GM06990 (cell line): ENCODE data around the gene SHLD1.
"Not testable (repeated sequence)": the region's sequence is repeated elsewhere in the genome, so short reads cannot be mapped to it uniquely, and the experiment has no call there.

Source experiments
- DNase-seq: peaks from one replicate; pipeline ENCODE4 v3.0.0-alpha.2; 2011; ENCODE audit not compliant: insufficient read length; ENCODE audit errors: extremely low read depth
- H3K27me3 ChIP-seq: replicated peaks from 2 replicates; pipeline ENCODE4 v1.6.0; 2011; ENCODE audit warnings: low read length; ENCODE audit not compliant: control insufficient read depth, insufficient read depth
- H3K36me3 ChIP-seq: 2 replicates; pipeline ENCODE4 v1.5.1; 2011; ENCODE audit warnings: low read length; ENCODE audit not compliant: control insufficient read depth, insufficient read depth
- H3K4me3 ChIP-seq: replicated peaks from 2 replicates; pipeline ENCODE4 v1.5.1; 2011; ENCODE audit warnings: low read depth, mild to moderate bottlenecking, control low read depth, low read length
- TF ChIP-seq, protein P1 (sequence below): IDR thresholded peaks from 2 replicates; pipeline ENCODE4 v1.5.1; 2011; ENCODE audit warnings: low read length, control low read depth, mild to moderate bottlenecking, inconsistent platforms; ENCODE audit not compliant: insufficient read depth, poor library complexity, severe bottlenecking

SHLD1 gene, protein sequence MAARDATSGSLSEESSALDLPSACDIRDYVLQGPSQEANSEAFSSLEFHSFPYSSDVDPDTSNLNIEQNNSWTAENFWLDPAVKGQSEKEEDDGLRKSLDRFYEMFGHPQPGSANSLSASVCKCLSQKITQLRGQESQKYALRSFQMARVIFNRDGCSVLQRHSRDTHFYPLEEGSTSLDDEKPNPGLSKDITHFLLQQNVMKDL

DNA sequence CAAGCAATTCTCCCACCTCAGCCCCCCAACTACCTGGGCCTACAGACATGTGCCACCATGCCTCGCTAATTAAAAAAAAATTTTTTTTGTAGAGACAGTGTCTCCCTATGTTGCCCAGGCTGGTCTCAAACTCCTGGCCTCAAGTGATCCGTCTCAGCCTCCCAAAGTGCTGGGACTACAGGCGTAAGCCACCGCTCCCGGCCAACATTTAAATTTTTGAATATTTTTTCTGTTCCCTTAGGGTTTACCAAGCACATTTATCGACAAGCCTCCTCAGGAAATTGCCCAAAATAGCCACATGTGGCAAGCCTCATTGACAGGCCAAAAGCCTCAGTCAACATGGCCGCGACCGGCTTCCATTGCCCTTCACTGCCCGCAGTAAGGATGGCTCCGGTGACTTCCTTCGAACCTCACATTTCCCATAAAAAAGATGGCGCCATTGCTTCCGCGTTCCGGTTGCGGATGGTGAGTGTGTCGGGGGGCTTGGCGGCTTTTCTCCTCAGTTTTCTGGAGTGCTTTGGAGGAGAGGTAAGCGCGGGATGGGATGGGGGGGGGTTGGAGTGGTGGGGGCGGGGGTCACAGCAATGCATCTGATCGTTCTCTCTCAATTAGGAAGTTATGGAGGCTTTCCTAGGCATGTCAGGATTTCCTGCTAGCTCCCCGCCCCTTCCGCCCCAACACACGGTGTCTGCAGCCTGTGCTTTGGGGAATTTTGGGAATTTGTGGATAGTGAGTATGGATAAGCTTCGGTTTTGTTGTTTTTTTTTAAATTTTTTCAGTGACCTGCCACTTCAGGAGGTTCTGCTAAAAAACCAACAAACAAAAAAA lies at the start of gene SHLD1:
Gene SHLD1 (plus strand): TSS at position 450 of the 828 bp plus-strand sequence. CDS start 22,465 bp downstream, outside the sequence.
- TF ChIP-seq, protein P1, sequence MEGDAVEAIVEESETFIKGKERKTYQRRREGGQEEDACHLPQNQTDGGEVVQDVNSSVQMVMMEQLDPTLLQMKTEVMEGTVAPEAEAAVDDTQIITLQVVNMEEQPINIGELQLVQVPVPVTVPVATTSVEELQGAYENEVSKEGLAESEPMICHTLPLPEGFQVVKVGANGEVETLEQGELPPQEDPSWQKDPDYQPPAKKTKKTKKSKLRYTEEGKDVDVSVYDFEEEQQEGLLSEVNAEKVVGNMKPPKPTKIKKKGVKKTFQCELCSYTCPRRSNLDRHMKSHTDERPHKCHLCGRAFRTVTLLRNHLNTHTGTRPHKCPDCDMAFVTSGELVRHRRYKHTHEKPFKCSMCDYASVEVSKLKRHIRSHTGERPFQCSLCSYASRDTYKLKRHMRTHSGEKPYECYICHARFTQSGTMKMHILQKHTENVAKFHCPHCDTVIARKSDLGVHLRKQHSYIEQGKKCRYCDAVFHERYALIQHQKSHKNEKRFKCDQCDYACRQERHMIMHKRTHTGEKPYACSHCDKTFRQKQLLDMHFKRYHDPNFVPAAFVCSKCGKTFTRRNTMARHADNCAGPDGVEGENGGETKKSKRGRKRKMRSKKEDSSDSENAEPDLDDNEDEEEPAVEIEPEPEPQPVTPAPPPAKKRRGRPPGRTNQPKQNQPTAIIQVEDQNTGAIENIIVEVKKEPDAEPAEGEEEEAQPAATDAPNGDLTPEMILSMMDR, result no peak
- H3K4me3 ChIP-seq, result peak within 1 kb of the TSS; percentile 94
- peak; percentile 73 for DNase-seq
- no peaks in the 10 kb centered on the region for H3K27me3 ChIP-seq
- H3K36me3 ChIP-seq, result no peaks in the 10 kb centered on the region

DNA sequence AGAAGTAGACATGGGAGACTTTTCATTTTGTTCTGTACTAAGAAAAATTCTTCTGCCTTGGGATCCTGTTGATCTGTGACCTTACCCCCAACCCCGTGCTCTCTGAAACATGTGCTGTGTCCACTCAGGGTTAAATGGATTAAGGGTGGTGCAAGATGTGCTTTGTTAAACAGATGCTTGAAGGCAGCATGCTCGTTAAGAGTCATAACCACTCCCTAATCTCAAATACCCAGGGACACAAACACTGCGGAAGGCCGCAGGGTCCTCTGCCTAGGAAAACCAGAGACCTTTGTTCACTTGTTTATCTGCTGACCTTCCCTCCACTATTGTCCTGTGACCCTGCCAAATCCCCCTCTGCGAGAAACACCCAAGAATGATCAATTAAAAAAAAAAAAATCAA lies 47.9 kb upstream of the SHLD1 start:
- DNase-seq, H3K27me3 ChIP-seq, H3K36me3 ChIP-seq, H3K4me3 ChIP-seq: not testable (repeated sequence)

DNA sequence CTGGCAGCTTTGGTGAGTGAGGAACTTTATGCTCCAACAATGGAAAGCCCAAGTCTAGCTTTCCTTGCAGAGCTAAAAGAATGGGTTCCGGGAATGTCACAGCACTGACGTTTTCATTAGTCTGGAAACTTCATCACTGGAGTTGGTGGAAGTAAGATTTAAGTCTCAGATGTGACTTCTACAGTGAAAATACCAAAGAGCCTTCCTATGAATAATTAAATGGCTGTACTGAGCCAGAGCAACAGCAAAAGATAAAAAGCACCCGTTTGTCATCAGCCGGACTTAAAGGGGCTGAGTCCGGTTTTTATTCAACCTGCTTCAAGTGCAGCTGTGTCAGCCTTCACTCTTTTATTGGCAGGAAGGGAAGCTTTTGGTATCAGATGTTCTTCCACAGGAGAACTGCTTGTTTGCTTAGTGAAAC lies 46.5 kb upstream of the SHLD1 start:
- no peaks in the 10 kb centered on the region for H3K36me3 ChIP-seq
- no peaks in the 10 kb centered on the region; the same call in 1 of the 2 replicates for H3K27me3 ChIP-seq
- no peak for DNase-seq
- H3K4me3 ChIP-seq, result no peak overlapping the region
- TF ChIP-seq, protein P1, result no peak

DNA sequence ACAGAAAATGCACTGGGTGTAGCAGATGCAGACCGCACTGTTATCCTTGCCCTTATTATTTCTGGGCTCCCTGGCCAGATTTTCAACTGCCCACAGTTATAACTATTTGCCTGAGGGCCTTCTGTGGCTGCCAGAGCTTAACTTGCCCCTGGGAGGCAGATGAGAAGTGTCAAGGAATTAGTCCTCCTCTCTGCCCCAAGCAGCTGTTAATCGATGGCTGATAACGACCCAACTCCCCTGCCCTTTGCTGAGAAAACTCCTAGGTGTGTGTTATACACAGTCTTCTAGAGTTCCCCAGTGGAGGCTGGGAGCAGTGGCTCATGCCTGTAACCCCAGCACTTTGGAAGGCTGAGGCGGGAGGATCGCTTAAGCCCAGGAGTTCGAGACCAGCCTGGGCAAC lies 44.4 kb upstream of the SHLD1 start:
- Histone ChIP-seq H3K27me3 (no peaks in the 10 kb centered on the region; the same call in 1 of the 2 replicates), H3K4me3 (no peak overlapping the region), H3K36me3 (no peaks in the 10 kb centered on the region)
- DNase-seq, result no peak
- TF ChIP-seq, protein P1, result no peak

DNA sequence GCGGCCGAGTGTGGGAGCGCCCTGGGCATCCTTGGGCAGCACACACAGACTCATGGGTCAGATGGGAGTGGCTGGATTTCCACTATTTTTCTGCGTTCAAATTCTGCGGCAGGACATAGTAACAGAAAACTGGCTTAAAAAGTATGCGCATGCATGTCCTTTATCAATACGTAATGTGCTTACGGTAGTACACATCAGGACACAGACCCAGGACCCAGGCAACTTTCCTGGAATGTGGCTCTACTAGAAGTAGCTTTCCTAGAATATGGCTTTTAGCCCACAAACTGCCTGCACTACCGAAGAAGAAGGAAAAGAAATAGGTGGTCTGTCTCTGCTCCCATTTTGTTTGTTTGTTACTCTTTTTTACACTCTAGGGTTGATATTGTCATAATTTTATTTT lies 43.4 kb upstream of the SHLD1 start:
- H3K4me3 ChIP-seq, result no peak overlapping the region
- no peak for DNase-seq
- H3K27me3 ChIP-seq, result no peaks in the 10 kb centered on the region; the same call in 1 of the 2 replicates
- TF ChIP-seq, protein P1, result no peak
- no peaks in the 10 kb centered on the region for H3K36me3 ChIP-seq

DNA sequence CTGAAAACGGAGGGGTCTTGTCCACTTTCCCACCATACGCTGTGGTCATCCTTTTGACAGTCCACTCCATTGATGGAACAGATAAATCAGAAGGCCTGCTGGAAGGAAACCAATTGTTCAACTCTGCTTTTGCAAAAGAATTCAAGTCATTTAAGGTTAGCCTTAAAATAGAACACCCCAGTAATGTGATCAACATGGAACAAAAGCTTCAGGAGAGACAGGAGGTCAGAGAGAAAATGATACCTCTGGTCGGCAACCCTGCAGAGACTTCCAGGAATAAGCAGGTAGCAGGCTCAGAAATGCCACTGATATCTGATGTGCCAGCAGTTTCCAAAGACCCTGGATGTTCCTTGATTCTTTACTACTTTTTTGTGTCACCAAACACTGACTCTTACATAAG lies 39.6 kb upstream of the SHLD1 start:
- H3K4me3 ChIP-seq, result no peak overlapping the region
- TF ChIP-seq, protein P1, result no peak
- H3K36me3 ChIP-seq, result no peaks in the 10 kb centered on the region
- no peak for DNase-seq
- no peaks in the 10 kb centered on the region; the same call in 1 of the 2 replicates for H3K27me3 ChIP-seq
